DND-41 (cell line): Measurements from ENCODE around the gene RNF157.

ENCODE experiments used
- ATAC-seq: fragments of 200-7000 bp; cut with Tn5 transposase; 3 replicates; pipeline ENCODE4 v1.9.1; 2021; ENCODE audit warnings: low read depth; ENCODE audit not compliant: insufficient read depth
- DNase-seq: peaks from one replicate; pipeline ENCODE4 v3.0.0-alpha.2; 2020
- H2AFZ ChIP-seq: 2 replicates; pipeline ENCODE4 v1.6.0; 2012; ENCODE audit warnings: low read depth, low read length
- H3K27ac ChIP-seq: 2 replicates; pipeline ENCODE4 v1.5.1; 2012; ENCODE audit warnings: low read length, inconsistent platforms
- H3K27me3 ChIP-seq: fragments of 200-600 bp; sonication (generic); 2 replicates; pipeline ENCODE4 v1.6.0; 2012; ENCODE audit warnings: low read length, mild to moderate bottlenecking, inconsistent platforms; ENCODE audit not compliant: insufficient read depth, poor library complexity
- H3K36me3 ChIP-seq: 2 replicates; pipeline ENCODE4 v1.5.1; 2012; ENCODE audit warnings: low read length, inconsistent platforms; ENCODE audit not compliant: insufficient read depth
- H3K4me1 ChIP-seq: 2 replicates; pipeline ENCODE4 v1.5.1; 2012; ENCODE audit warnings: mild to moderate bottlenecking, low read length; ENCODE audit not compliant: insufficient read depth
- H3K4me2 ChIP-seq: 2 replicates; pipeline ENCODE4 v1.6.0; 2012; ENCODE audit warnings: mild to moderate bottlenecking, moderate library complexity, low read length, inconsistent platforms; ENCODE audit not compliant: insufficient read depth
- H3K4me3 ChIP-seq, 2 experiments: fragments of 200-600 bp in 1 of 2; shearing (Covaris generic) in 1 of 2; 2 replicates each; pipeline ENCODE4 v1.5.1; 2012 to 2016; ENCODE audit warnings: inconsistent platforms in 2 of 2, low read length in 2 of 2, mild to moderate bottlenecking in 2 of 2, low read depth in 1 of 2, moderate library complexity in 1 of 2
- H3K79me2 ChIP-seq: 2 replicates; pipeline ENCODE4 v1.6.0; 2012; ENCODE audit warnings: low read length, inconsistent platforms; ENCODE audit not compliant: insufficient read depth
- H3K9ac ChIP-seq: 2 replicates; pipeline ENCODE4 v1.6.0; 2012; ENCODE audit warnings: low read depth, mild to moderate bottlenecking, inconsistent platforms, low read length, moderate library complexity
- H3K9me3 ChIP-seq: 2 replicates; pipeline ENCODE4 v1.5.1; 2012; ENCODE audit warnings: low read length, moderate library complexity, mild to moderate bottlenecking, inconsistent platforms; ENCODE audit not compliant: insufficient read depth, severe bottlenecking
- H4K20me1 ChIP-seq: 2 replicates; pipeline ENCODE4 v1.6.0; 2012; ENCODE audit warnings: low read length; ENCODE audit not compliant: insufficient read depth
- CTCF ChIP-seq: IDR thresholded peaks from 2 replicates; pipeline ENCODE4 v1.5.1; 2012; ENCODE audit warnings: borderline replicate concordance, low read length, moderate library complexity, mild to moderate bottlenecking; ENCODE audit not compliant: poor library complexity, severe bottlenecking; ENCODE audit errors: extremely low read depth
- EZH2 ChIP-seq: IDR thresholded peaks from 3 replicates; pipeline ENCODE4 v1.6.1; 2012; ENCODE audit warnings: borderline replicate concordance, low read depth, mild to moderate bottlenecking, moderate library complexity, low read length, inconsistent platforms; ENCODE audit not compliant: severe bottlenecking

The RNF157 gene

GRCh38 chr17:76156662-76156991 is 83.7 kb downstream of the RNF157 start:
- Histone ChIP-seq H3K4me3 (no peak overlapping the region), H3K4me2 (no peak overlapping the region), H2AFZ (no peak overlapping the region), H3K27ac (no peak overlapping the region), H3K9ac (no peak overlapping the region), H3K27me3 (no peaks in the 10 kb centered on the region), H3K36me3 (no peaks in the 10 kb centered on the region), H3K4me1 (no peaks in the 10 kb centered on the region), H3K9me3 (no peaks in the 10 kb centered on the region), H3K79me2 (no peaks in the 10 kb centered on the region), H4K20me1 (no peaks in the 10 kb centered on the region)
- DNase-seq (no peak), ATAC-seq (no peak)
- no peak for TF ChIP-seq EZH2
- TF ChIP-seq CTCF = no peak

- Histone ChIP-seq H3K4me3 (no peak overlapping the region), H3K27me3 (no peaks in the 10 kb centered on the region), H4K20me1 (no peaks in the 10 kb centered on the region), H3K4me1 (no peaks in the 10 kb centered on the region), H3K9ac (no peak overlapping the region), H3K36me3 (no peaks in the 10 kb centered on the region), H3K27ac (no peak overlapping the region), H3K4me2 (no peak overlapping the region), H3K9me3 (no peaks in the 10 kb centered on the region), H2AFZ (no peak overlapping the region), H3K79me2 (no peaks in the 10 kb centered on the region)
- ATAC-seq = no peak
- TF ChIP-seq CTCF = no peak
- TF ChIP-seq EZH2 = no peak
- no peak for DNase-seq
Measured at GRCh38 chr17:76155988-76156661, 84.2 kb downstream of the RNF157 start.

- H3K9ac ChIP-seq = no peak overlapping the region
- TF ChIP-seq CTCF (no peak), EZH2 (no peak)
- H3K4me2 ChIP-seq = no peak overlapping the region
- no peaks in the 10 kb centered on the region for H3K27me3 ChIP-seq
- H4K20me1 ChIP-seq = no peaks in the 10 kb centered on the region
- H3K9me3 ChIP-seq = no peaks in the 10 kb centered on the region
- no peaks in the 10 kb centered on the region for H3K36me3 ChIP-seq
- no peak overlapping the region for H2AFZ ChIP-seq
- ATAC-seq = no peak
- no peaks in the 10 kb centered on the region for H3K4me1 ChIP-seq
- no peak overlapping the region for H3K27ac ChIP-seq
- no peak for DNase-seq
- no peaks in the 10 kb centered on the region for H3K79me2 ChIP-seq
- H3K4me3 ChIP-seq = no peak overlapping the region
Measured at GRCh38 chr17:76154936-76155845, 85.1 kb downstream of the RNF157 start.
